K562 (cell line): ENCODE data around the gene FBXO17. TPM values are rescaled to one million over a fixed set of nuclear protein-coding genes. Genes with fewer than 3 reads are reported as not detected.

Experiments
- BRCA1 ChIP-seq, 2 experiments: fragments of 450-650 bp in 1 of 2; sonication (generic) in 1 of 2; formaldehyde crosslinking in 1 of 2; IDR thresholded peaks; 2 replicates each; pipeline versions ENCODE4 v1.5.0 to v1.6.1; 2017 to 2020; ENCODE audit warnings: mild to moderate bottlenecking in 1 of 2, missing genetic modification reagents in 1 of 2
- GABPB2 ChIP-seq: fragments of 250-450 bp; sonication (Bioruptor Pico); conservative IDR thresholded peaks from 2 replicates; pipeline ENCODE4 v1.5.1; 2021; ENCODE audit warnings: mild to moderate bottlenecking
- HDAC3 ChIP-seq: fragments of 450-650 bp; IDR thresholded peaks from 2 replicates; pipeline ENCODE4 v1.6.1; 2018; ENCODE audit warnings: borderline replicate concordance, mild to moderate bottlenecking, moderate library complexity; ENCODE audit not compliant: partially characterized antibody
- HOMEZ ChIP-seq: fragments of 250-450 bp; sonication (Bioruptor Pico); IDR thresholded peaks from 2 replicates; pipeline ENCODE4 v1.4.0; 2020; ENCODE audit warnings: mild to moderate bottlenecking, moderate library complexity
- KDM1A ChIP-seq, 2 experiments: fragments of 450-650 bp; IDR thresholded peaks; 2 replicates each; pipeline ENCODE4 v1.6.1; 2016; ENCODE audit warnings: mild to moderate bottlenecking in 2 of 2
- MLLT1 ChIP-seq, 2 experiments: fragments of 450-650 bp; IDR thresholded peaks; 2 replicates each; pipeline ENCODE4 v1.6.1; 2016
- NEUROD1 ChIP-seq: fragments of 150-350 bp; IDR thresholded peaks from 2 replicates; pipeline ENCODE4 v1.6.1; 2014; ENCODE audit warnings: borderline replicate concordance, low read length, low read depth; ENCODE audit not compliant: partially characterized antibody
- PHB2 ChIP-seq: fragments of 450-650 bp; IDR thresholded peaks from 2 replicates; pipeline ENCODE4 v1.6.1; 2017; ENCODE audit warnings: low read depth
- PHF8 ChIP-seq: fragments of 200-600 bp; sonication (generic); IDR thresholded peaks from 2 replicates; pipeline ENCODE4 v1.6.1; 2012; ENCODE audit warnings: mixed run types, mild to moderate bottlenecking, inconsistent platforms, low read length, moderate library complexity, borderline replicate concordance
- PYGO2 ChIP-seq: fragments of 450-650 bp; IDR thresholded peaks from 2 replicates; pipeline ENCODE4 v1.6.1; 2016; ENCODE audit warnings: mild to moderate bottlenecking, missing genetic modification characterization, moderate library complexity, missing compliant biosample characterization
- TRIM25 ChIP-seq: fragments of 450-650 bp; IDR thresholded peaks from 2 replicates; pipeline ENCODE4 v1.7.0; 2016; ENCODE audit warnings: borderline replicate concordance
- XRCC5 ChIP-seq: fragments of 200-400 bp; formaldehyde crosslinking; IDR thresholded peaks from 2 replicates; pipeline ENCODE4 v1.6.1; 2017; ENCODE audit warnings: low read depth, mild to moderate bottlenecking, low read length
- ZBTB9 ChIP-seq: fragments of 450-650 bp; formaldehyde crosslinking; IDR thresholded peaks from 2 replicates; pipeline ENCODE4 v1.4.0; 2020; ENCODE audit warnings: mild to moderate bottlenecking, moderate library complexity
- ZFP1 ChIP-seq: fragments of 450-650 bp; formaldehyde crosslinking; IDR thresholded peaks from 2 replicates; pipeline ENCODE4 v1.4.0; 2020; ENCODE audit warnings: mild to moderate bottlenecking, mixed read lengths
- ZFP30 ChIP-seq: fragments of 250-450 bp; sonication (Bioruptor Pico); IDR thresholded peaks from 2 replicates; pipeline ENCODE4 v1.8.0; 2022; ENCODE audit warnings: moderate library complexity, mild to moderate bottlenecking, inconsistent platforms, borderline replicate concordance
- ZFP36 ChIP-seq: fragments of 150-350 bp; IDR thresholded peaks from 2 replicates; pipeline ENCODE4 v1.6.1; 2018; ENCODE audit warnings: low read length, low read depth; ENCODE audit not compliant: partially characterized antibody
- ZKSCAN1 ChIP-seq: fragments of 150-350 bp; IDR thresholded peaks from 2 replicates; pipeline ENCODE4 v1.6.1; 2016; ENCODE audit warnings: low read depth, low read length
- ZNF740 ChIP-seq, 3 experiments: fragments of 200-800 bp in 1 of 3; sonication (Bioruptor generic) in 1 of 3; sonication (generic) in 1 of 3; formaldehyde crosslinking in 1 of 3; IDR thresholded peaks; 2 replicates each; pipeline versions ENCODE4 v1.6.1 to v1.8.0; 2016 to 2022; ENCODE audit warnings: mild to moderate bottlenecking in 2 of 3, missing compliant biosample characterization in 2 of 3, missing genetic modification characterization in 2 of 3, missing genetic modification reagents in 1 of 3
- polyA plus RNA-seq, 8 experiments: library from polyadenylated mRNA; depleted of rRNA in 4 of 8; stranded (reverse) in 5 of 8; unstranded in 3 of 8; fragments of >200 nt; fragmentation: Nextera tagmentation in 2 of 8; fragmentation: Illumina TruSeq in 1 of 8; extraction: Ambion mirVana in 2 of 8; extraction: Trizol in 1 of 8; gene quantifications; 2 replicates each; pipeline versions ENCODE4 v1.2.1 to v1.2.3, GENCODE V29; 2011 to 2014; ENCODE audit warnings: inconsistent platforms in 1 of 8, missing spikeins in 1 of 8
- total RNA-seq, 7 experiments: library from RNA; depleted of rRNA in 6 of 7; stranded (reverse); fragments of >200 nt in 6 of 7; fragmentation: Illumina TruSeq in 2 of 7; extraction: Trizol in 2 of 7; gene quantifications; 2 replicates each; pipeline versions ENCODE4 v1.2.1 to v1.2.3, GENCODE V29; 2011 to 2021; ENCODE audit warnings: low replicate concordance in 1 of 7

FBXO17 gene
- total and polyA plus RNA-seq, 9 of the 15 experiments (the other 6 are each of a cell fraction or from before 2014, with no cell fraction given): 4.1 to 27.1 (median 19.0) TPM

GRCh38 chr19:38952395-38953165 is 23.0 kb downstream of the FBXO17 start (continued):
- no peak for TF ChIP-seq HDAC3
- no peak for TF ChIP-seq NEUROD1
- no peak for TF ChIP-seq XRCC5
- no peak for TF ChIP-seq PHF8
- TF ChIP-seq GABPB2 (CRISPR knock-in tag): no peak
- TF ChIP-seq KDM1A (IDR thresholded peaks at IDR 0.05): no peak
- TF ChIP-seq ZKSCAN1: no peak
- no peak for TF ChIP-seq PYGO2
- TF ChIP-seq ZFP30: no peak
- TF ChIP-seq TRIM25: no peak
- no peak for TF ChIP-seq HOMEZ (CRISPR knock-in tag)
- no peak for TF ChIP-seq ZNF740 (CRISPR knock-in tag; IDR thresholded peaks at IDR 0.05)
- TF ChIP-seq ZNF740 (tag; IDR thresholded peaks at IDR 0.05): no peak
- no peak for TF ChIP-seq ZFP1 (CRISPR knock-in tag)
- TF ChIP-seq MLLT1 (IDR thresholded peaks at IDR 0.05): 0 out of 4 replicates have a peak, but pooled peaks of 1 of the 2 experiments have one; percentile 42
- TF ChIP-seq PHB2: no peak
- no peak for TF ChIP-seq BRCA1 (IDR thresholded peaks at IDR 0.05)
- no peak for TF ChIP-seq BRCA1 (CRISPR knock-in tag; IDR thresholded peaks at IDR 0.05)
- no peak for TF ChIP-seq ZBTB9
- TF ChIP-seq ZFP36: peak; percentile 27
